Adrenal gland (tissue), 5 donors: ENCODE data around the gene CWC22.

ENCODE experiments used
- POLR2A ChIP-seq, 2 donors: fragments of 450-650 bp; IDR thresholded peaks; one replicate each; pipeline ENCODE4 v1.6.1; 2017; ENCODE audit warnings: antibody characterized with exemption in 2 of 2, mild to moderate bottlenecking in 2 of 2, moderate library complexity in 1 of 2
- TF ChIP-seq, protein P1 (sequence below), 6 experiments: fragments of 450-650 bp in 4 of 6; fragments of 200-600 bp in 2 of 6; sonication (generic) in 1 of 6; IDR thresholded peaks; 1 replicate in 5 of 6; 2 replicates in 1 of 6; pipeline versions ENCODE4 v1.5.1 to v1.8.0; 2016 to 2021; ENCODE audit warnings: antibody characterized with exemption in 6 of 6, mild to moderate bottlenecking in 2 of 6, moderate library complexity in 1 of 6
- donor health status: DM: no; HTN: no; CAD: no.

DNA sequence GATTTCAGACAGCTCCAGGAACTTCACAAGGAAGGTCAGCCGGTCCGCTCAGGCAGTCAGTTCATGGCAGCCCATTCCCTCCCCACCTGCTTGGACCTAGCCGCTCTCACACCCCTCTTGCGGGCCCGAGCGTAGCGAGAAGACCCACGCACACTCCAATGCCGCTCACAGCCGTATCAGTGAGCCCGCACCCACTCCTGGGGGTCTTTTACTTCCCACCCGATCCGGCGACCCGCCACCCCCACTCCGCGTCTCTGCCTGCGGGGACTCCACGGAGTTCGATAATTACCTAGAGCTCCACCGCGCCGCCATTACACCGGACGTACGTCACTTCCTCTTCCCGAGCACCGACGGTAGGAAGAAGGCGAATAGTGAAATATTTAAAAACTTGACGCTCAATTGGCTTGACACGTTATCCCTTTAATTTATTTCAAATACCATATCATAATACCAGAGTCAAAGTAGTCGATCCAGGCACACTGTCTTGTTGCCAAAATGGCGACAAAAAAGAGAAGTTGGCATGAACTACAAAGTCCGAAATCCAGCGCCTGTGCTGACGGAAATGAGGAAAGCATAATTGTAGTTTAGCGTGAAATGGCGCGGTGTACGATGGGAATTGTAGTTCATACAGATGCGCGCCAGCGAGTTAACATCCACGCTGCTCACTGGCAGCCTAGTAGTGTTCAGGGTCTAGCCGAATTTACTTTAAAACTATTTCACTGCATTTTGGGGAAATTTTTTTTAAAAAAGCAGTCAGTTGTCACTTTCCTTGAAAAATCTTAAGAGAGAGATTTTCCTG is at the start of gene CWC22:
- TF ChIP-seq, protein P1, sequence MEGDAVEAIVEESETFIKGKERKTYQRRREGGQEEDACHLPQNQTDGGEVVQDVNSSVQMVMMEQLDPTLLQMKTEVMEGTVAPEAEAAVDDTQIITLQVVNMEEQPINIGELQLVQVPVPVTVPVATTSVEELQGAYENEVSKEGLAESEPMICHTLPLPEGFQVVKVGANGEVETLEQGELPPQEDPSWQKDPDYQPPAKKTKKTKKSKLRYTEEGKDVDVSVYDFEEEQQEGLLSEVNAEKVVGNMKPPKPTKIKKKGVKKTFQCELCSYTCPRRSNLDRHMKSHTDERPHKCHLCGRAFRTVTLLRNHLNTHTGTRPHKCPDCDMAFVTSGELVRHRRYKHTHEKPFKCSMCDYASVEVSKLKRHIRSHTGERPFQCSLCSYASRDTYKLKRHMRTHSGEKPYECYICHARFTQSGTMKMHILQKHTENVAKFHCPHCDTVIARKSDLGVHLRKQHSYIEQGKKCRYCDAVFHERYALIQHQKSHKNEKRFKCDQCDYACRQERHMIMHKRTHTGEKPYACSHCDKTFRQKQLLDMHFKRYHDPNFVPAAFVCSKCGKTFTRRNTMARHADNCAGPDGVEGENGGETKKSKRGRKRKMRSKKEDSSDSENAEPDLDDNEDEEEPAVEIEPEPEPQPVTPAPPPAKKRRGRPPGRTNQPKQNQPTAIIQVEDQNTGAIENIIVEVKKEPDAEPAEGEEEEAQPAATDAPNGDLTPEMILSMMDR (IDR thresholded peaks at IDR 0.05), result peak in 1 of 6 experiments; percentile 1
- TF ChIP-seq POLR2A (IDR thresholded peaks at IDR 0.05), result peak in 1 of 2 donors; percentile 50
